Embryonic facial prominence (tissue), 1 donor: ENCODE results near the gene TTC17.
"Not testable (repeated sequence)": the region's sequence is repeated elsewhere in the genome, so short reads cannot be mapped to it uniquely, and the experiment has no call there.

ENCODE experiments used
- DNase-seq: peaks from one replicate; pipeline ENCODE4 v3.0.0-alpha.2; 2016; ENCODE audit errors: extremely low spot score

Gene TTC17

GRCh38 chr11:43392713-43393112, 34.0 kb downstream of the TTC17 start:
- no peak for DNase-seq

GRCh38 chr11:43393765-43394355, 35.1 kb downstream of the TTC17 start:
- no peak for DNase-seq

GRCh38 chr11:43396617-43397016, 37.9 kb downstream of the TTC17 start:
- DNase-seq: no peak

- no peak for DNase-seq
These were observed 38.5 kb downstream of the TTC17 start for GRCh38 chr11:43397251-43397650.

GRCh38 chr11:43399983-43400630, 41.4 kb downstream of the TTC17 start:
- no peak for DNase-seq

- DNase-seq: no peak
These were observed 42.5 kb downstream of the TTC17 start for GRCh38 chr11:43401252-43401651.

- not testable (repeated sequence) for DNase-seq
These were observed 43.1 kb downstream of the TTC17 start for GRCh38 chr11:43401811-43402210.

- DNase-seq: no peak
These were observed 44.9 kb downstream of the TTC17 start for GRCh38 chr11:43403357-43404231.

- no peak for DNase-seq
These were observed 45.7 kb downstream of the TTC17 start for GRCh38 chr11:43404406-43404805.

GRCh38 chr11:43404836-43405479, 46.2 kb downstream of the TTC17 start:
- DNase-seq: no peak

GRCh38 chr11:43408277-43408676, 49.6 kb downstream of the TTC17 start:
- no peak for DNase-seq

- no peak for DNase-seq
These were observed 51.7 kb downstream of the TTC17 start for GRCh38 chr11:43410394-43410793.

GRCh38 chr11:43418197-43418596, 59.5 kb downstream of the TTC17 start:
- DNase-seq: no peak

GRCh38 chr11:43419460-43419859, 60.7 kb downstream of the TTC17 start:
- no peak for DNase-seq

GRCh38 chr11:43427971-43428370, 69.3 kb downstream of the TTC17 start:
- DNase-seq: no peak

- DNase-seq: not testable (repeated sequence)
These were observed 72.2 kb downstream of the TTC17 start for GRCh38 chr11:43430916-43431315.

- no peak for DNase-seq
These were observed 76.2 kb downstream of the TTC17 start for GRCh38 chr11:43434893-43435292.

GRCh38 chr11:43440486-43440885, 81.8 kb downstream of the TTC17 start:
- no peak for DNase-seq

- no peak for DNase-seq
These were observed 85.1 kb downstream of the TTC17 start for GRCh38 chr11:43443811-43444210.

GRCh38 chr11:43447151-43447550, 88.4 kb downstream of the TTC17 start:
- DNase-seq: no peak

- no peak for DNase-seq
These were observed 99.8 kb downstream of the TTC17 start for GRCh38 chr11:43458486-43458885.

- DNase-seq: no peak
These were observed 100.5 kb downstream of the TTC17 start for GRCh38 chr11:43459246-43459645.
